HFF-Myc (cell line): Measurements from ENCODE around the gene MTFR2.

Source experiments
- DNase-seq: peaks from one replicate; pipeline ENCODE4 v3.0.0-alpha.2; 2011; ENCODE audit warnings: low read depth; ENCODE audit errors: extremely low read depth
- H3K4me3 ChIP-seq: replicated peaks from 2 replicates; pipeline ENCODE4 v1.5.1; 2011; ENCODE audit warnings: low read depth, mild to moderate bottlenecking, control low read depth, low read length
- CTCF ChIP-seq: IDR thresholded peaks from 2 replicates; pipeline ENCODE4 v1.5.1; 2012; ENCODE audit warnings: mild to moderate bottlenecking, low read depth, low read length, control low read depth; ENCODE audit errors: missing control alignments

Gene MTFR2

GRCh38 chr6:136254851-136255466, 4.8 kb upstream of the MTFR2 start:
- DNase-seq = no peak
- H3K4me3 ChIP-seq = no peak overlapping the region
- TF ChIP-seq CTCF = no peak

- no peak overlapping the region for H3K4me3 ChIP-seq
- TF ChIP-seq CTCF = no peak
- DNase-seq = no peak
Measured at GRCh38 chr6:136253734-136254133, 3.6 kb upstream of the MTFR2 start.

- no peak for TF ChIP-seq CTCF
- no peak for DNase-seq
- H3K4me3 ChIP-seq = no peak overlapping the region
Measured at GRCh38 chr6:136252441-136252840, 2.3 kb upstream of the MTFR2 start.

GRCh38 chr6:136251394-136251793, 1.3 kb upstream of the MTFR2 start:
- H3K4me3 ChIP-seq = peak overlapping the region; percentile 72; the same call in 1 of the 2 replicates
- DNase-seq = no peak
- no peak for TF ChIP-seq CTCF

- no peak for DNase-seq
- no peak for TF ChIP-seq CTCF
- peak overlapping the region; percentile 72 for H3K4me3 ChIP-seq
Measured at GRCh38 chr6:136250686-136251008, 536 bp upstream of the MTFR2 start.

GRCh38 chr6:136249336-136249735, 775 bp downstream of the MTFR2 start:
- no peak for TF ChIP-seq CTCF
- DNase-seq = no peak
- peak overlapping the region; percentile 72 for H3K4me3 ChIP-seq

- DNase-seq = no peak
- TF ChIP-seq CTCF = no peak
- H3K4me3 ChIP-seq = no peak overlapping the region
Measured at GRCh38 chr6:136244061-136244616, 6.0 kb downstream of the MTFR2 start.
